Activated CD8-positive, alpha-beta memory T cell treated with anti-CD3 and anti-CD28 coated beads for 24 hours (primary cell): ENCODE data around the gene PGF.

Experiments
- DNase-seq: peaks from one replicate; pipeline ENCODE4 v3.0.0-alpha.2; 2020

PGF gene

DNA sequence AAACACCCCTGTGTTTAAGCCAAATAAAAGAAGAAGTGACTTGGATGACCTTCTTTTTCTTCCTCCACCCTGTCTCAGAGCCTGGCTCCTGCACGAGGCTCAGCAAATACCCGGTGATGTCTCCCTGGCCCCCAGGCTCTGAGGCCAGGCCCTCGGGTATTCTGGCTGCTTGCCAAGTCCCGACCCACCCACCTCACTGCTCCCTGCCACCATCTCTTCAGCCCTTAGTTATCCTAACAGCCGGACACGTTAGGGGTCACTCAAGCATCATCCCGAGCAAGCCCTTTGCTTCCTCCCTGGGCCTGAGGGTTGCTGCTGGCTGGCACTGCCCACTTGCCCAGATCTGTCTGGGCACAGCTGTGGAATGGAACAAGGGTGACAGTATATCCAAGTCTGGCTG, 39.6 kb downstream of the PGF start:
- DNase-seq: no peak

DNA sequence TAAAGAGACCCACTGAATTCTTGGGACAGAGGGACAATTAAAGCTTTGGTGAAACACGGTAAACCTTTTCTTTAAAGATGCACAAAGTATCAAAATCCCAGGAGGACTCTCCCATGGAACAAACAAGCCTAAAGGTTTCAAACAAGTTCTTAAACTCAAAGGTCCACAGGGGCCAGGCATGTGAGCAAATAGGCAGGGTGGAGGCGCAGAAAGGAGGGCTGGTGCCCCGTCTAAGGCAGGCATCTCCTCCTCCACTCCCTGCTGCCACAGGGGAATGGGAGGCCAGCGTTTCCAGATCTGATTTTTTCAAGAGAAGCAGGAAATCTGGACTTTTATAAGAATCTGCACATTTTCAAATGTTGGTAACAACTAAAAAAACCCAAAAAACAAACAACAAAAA, 40.0 kb downstream of the PGF start:
- no peak for DNase-seq

DNA sequence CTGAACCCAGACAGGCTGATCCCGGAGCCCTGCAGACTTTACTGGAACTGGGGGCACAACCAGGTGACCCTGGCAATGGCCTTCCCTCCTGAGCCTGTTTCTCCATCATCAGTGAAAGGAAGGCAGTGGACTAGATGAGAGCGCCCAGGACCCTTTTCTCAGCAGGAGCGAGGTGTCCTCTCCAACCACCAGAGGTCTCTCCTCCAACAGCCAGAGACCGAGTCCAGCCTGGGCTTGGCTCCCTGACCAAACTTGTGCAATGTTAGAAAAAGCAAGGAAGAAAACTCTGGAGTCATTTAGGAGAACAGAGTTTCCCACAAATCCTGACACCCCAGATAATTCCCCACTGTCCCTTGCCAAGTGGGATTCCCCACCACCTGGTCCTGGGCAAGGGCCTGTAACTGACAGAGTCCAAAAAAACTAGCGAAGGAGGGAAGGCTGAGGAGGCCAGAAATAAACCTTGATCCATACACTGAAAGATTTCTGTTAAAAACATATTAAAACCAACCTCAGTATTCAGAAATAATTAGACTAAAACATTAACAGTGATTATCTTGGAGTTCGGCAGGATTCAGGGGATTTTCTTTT, 41.3 kb downstream of the PGF start:
- no peak for DNase-seq

DNA sequence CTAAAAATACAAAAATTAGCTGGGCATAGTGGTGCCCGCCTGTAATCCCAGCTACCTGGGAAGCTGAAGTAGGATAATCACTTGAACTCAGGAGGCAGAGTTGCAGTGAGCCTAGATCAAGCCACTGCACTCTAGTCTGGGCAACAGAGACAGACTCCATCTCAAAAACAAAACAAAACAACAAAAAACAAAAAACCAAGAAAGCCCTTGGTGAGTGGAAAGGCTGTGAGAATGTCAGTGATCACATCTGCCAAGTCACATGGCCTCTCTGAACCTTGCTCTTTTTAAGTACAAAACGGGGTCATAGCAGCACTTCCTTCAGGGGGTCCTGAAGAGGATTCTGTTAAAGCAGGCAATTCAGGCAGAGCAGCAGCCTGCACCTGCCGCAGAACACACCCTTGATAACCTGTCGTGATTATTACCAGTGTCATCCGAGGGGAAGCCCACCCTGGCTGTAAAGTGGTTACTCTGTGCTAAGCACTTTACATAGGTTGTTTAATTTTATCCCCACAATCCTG, 41.9 kb downstream of the PGF start:
- DNase-seq: no peak

GRCh38 chr14:74912801-74913200, 42.6 kb downstream of the PGF start:
- no peak for DNase-seq

DNA sequence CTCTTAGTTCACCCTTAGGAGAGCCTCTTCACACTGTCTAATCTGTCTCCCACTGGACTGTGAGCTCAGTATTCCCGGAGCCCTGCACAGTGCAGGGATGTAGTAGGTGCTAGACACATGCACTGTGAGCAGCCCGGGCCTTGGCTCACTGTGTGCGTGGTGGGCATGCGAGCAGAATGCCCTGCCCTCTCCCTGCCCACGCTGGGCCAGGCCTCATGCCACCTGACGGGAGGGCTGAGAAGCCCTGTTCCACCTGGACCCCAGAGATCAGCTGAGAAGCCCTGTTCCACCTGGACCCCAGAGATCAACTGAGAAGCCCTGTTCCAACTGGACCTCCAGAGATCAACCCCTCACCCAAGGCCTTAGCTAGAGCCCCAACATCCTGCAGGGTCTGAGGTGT, 43.3 kb downstream of the PGF start:
- no peak for DNase-seq

GRCh38 chr14:74911704-74912103, 43.7 kb downstream of the PGF start:
- no peak for DNase-seq

GRCh38 chr14:74911221-74911620, 44.2 kb downstream of the PGF start:
- no peak for DNase-seq

GRCh38 chr14:74910556-74910955, 44.8 kb downstream of the PGF start:
- DNase-seq: no peak

DNA sequence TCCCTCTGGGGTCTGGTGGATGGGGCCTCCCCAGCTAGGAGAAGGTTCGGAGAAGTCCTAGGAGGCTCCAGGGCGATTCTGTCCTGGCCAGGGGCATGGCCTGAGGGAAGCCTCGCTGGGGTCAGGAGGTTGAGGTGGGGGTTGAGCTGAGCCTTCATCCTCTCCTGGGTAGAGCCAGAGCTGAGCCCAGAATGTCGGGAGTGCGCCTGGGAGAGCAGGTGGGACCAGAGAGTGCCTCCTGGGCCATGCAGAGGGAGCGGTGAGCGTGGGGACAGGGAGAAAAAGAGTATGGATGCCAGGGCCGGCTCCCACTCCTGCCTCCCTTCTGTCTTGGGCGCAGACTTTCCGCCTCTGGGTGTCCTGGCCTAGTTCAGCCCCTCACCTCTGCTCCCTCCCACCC, 45.5 kb downstream of the PGF start:
- DNase-seq: no peak

DNA sequence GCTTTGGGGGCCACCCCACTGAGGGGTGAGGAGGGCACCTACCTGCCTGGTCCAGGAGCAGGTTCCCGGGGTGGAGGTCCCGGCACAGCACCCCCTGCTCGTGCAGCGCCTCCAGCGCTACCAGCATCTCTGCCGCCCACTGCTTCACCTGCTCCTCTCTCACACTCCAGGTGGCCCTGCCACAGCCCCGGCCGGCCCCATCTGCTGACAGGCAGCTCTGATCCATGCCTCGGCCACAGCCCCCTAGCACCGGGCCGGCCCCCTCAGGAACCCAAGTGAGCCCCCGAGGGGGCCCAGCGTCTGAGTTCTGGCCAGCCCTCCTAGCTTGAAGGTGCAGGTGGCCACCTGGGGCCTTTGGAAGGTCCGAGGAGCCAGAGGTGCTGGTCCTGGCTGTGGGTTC, 45.9 kb downstream of the PGF start:
- no peak for DNase-seq

DNA sequence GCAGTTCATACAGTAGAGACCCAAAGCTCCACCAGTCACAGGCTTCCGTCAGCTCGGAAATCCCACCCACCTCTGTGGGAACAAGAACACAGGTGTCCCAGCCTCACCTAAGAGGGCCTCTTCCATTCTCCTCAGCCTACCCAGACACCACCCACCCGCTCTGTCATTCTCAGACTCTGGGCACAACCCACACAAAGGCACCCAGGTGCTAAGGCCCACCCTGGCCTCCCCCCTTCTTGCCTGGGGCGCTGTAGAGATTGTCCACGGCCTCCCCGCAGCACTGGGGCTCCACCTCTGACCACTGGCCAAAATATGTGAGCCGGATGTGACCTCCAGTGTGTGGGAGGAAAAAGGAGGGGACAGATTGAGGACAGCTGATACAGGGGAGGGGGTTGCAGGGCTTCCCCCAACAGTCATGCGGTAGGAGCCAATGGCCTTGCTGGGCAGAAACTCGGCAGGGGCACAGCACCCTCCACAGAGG, 46.5 kb downstream of the PGF start:
- DNase-seq: no peak

DNA sequence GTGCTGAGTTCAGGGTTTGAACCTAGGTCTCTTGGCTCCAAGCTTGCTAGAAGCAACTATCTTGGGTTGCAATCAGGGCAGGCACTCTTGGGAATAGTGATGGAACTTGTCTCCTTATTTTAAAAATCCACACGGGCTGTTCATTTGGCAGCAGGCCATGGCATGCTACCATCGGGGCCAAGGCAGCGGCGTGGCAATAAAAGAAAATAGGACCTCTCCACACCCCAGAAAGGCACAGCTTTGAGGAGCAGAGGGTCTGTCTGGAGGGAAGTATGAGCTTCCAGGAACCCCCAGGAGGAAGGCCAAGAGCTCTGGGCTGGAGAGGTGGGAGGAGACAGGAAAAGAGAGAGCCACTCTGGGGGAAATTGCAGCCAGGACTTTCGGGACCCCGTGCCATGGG, 47.7 kb downstream of the PGF start:
- DNase-seq: no peak

DNA sequence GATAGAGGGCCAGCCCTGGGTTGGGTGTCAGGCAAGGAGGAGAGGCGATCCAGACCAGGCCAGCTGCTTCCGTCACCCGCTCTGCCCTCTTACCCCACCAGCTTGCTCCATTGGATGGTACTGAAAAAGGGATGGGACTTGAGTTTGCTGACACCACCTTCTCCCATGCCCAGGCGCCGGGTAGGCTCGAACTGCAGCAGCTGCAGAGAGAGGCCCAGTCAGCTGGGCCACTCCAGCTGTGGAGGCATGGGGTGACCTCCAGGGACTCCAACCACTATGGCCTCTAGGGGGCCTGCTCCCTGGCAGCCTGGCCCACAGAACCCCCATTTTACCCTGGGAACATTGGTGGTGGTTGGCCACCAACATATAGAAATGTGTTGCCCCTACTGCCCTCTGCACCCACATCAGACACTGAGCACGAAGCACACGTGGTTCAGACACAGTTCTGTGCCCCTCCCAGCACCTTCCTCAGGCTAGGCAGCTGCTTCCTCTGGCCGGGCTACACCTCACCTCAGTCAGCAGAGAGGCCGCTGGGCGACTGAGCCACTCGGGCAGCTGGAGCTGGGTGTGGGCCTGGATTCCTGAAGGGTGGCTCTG, 48.4 kb downstream of the PGF start:
- no peak for DNase-seq

DNA sequence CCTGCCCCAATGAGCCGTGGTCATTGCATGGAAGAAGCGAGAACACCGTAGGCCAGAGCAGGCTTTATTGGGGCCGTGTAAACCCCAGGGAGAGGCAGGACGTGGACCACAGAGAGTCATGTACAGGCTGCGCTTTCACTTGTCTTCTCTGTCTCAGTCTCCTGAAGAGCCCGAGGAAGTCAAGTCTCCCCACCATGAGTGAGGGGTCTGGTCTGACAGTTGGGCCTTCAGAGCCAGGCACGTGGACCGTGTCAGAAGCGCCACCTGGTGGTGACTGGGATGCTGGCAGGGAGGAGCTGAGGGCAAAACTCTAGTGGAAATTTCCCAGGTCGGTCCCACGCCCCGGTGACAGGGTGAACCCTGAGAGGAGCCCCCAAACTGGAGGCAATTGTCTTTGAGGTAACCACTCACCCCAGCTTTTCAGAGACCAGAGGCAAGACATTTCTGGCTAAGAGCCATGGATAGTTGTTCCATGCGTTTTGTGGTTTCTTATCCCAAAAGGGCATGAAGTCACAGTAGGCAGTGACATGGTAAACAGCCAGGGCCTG, 49.7 kb downstream of the PGF start:
- DNase-seq: peak; percentile 94

DNA sequence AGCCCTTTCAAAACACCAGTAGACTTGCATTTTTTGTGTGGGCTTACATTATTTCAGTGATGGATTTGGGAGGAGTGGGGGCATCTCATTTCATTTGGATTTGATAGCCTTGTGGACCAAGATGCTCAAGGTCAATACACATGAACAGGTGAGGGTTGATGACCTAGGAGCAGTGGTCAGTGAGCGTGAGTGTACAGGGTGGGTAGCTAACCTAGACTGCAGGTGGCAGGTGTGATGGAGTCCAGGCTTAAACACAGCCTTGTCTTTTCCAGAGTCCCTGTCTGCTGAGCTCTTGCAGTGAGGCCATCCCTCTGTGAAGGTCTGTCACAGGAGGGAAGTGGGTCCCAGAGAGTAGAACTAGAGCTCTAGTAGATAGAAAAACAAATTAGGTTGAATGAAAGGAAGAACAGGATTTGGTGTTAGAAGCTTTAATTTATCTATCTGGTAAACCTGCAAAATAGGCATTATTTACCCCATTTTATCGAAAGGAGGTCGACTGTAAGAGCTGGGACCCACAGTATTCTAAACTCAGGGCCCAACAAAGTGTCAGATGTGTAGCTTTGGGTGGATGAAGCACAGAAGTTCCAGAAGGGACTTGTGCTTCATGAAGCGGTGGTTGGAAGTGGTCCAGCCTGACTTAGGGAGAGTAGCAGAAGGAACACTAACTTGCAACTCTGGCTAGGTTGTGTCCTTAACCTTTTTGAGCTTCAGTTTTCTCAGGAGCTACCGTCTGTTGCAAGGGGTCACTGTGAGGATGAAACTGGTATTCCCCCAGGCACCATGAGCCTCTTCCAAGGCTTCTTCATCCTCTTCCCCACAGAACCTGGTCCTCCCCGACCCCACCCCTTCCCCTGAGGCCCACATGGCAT, 50.5 kb downstream of the PGF start:
- DNase-seq: no peak

DNA sequence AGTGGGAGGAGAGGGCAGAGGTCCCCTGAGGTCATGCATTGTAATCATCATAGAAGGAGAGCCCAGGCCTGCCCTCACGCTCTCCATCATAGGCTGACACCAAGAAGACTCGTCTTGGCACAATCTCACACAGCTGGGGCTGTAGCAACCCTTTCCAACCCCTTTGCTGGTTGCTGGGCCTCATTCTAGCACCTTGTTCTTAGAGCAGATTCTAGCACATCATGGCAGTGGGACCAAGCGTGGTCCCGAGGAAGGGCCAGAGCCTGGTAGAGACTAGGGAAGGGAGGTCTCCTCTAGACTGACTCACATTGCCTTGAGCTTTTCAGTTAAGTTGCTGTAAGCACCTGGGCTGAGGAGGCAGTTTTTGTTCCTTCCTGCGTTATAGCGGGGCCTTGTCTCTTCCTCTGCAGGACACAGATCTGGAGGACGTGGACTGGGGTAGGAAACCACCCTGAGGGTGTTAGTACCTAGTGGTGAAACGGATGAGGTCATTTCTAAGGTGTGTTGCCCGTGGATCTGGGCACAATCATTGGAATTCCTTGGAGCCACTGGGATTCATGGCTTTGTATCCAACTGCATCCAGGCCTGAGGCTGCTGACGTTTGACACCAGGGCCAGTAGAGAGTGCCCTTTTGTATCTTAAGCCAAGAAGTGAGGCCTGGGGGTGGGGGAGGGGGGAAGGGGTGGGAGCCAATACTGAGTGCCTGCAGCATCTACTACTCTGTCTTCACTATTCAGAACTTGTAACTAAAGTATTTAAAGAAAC, 52.3 kb downstream of the PGF start:
- no peak for DNase-seq

- DNase-seq: no peak
These were observed 56.7 kb downstream of the PGF start for GRCh38 chr14:74898694-74899093.

DNA sequence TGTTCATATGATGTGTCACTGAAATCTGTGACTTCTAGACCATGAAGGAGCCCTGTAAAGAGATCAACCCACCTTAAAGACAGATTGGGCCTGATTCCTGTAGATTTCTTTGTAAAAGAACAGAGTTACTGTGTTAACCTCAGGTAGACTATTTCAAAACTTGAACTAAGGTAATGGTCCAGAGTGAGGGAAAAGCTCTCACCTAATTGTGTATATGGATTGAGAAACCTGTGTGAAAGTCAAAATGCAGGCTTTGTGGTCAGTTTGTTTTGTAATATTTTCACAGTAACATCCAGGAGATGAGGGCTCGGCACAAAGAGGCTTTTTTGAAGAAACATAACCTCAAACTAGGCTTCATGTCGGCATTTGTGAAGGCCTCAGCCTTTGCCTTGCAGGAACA, 57.3 kb downstream of the PGF start:
- DNase-seq: no peak

- no peak for DNase-seq
These were observed 57.8 kb downstream of the PGF start for GRCh38 chr14:74897642-74898041.

DNA sequence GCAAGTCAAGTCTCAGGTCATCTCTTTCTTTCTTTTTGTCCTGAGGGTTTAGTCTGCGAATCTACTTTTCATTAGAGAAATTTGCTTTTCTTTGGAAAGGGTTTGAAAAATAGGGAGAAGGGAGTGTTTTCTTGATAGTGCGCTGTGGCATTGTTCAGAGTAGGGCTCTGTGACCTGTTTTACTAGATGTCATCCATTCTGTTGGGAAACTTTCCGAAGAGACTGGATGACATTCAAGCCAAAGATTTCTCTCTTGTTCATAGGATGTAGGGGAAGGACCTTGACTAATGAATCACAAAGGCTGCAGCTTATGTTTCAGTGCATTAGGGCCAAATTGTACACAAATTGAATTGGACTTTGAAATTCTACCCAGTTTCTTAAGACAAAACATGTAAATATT, 59.0 kb downstream of the PGF start:
- DNase-seq: no peak

- no peak for DNase-seq
These were observed 61.7 kb downstream of the PGF start for GRCh38 chr14:74893614-74894091.

- DNase-seq: no peak
These were observed 62.7 kb downstream of the PGF start for GRCh38 chr14:74892745-74893144.
